AG04450 (cell line): ENCODE data around the gene SERINC2. TPM values are rescaled to one million over a fixed set of nuclear protein-coding genes. Genes with fewer than 3 reads are reported as not detected.
"Not testable (repeated sequence)": the region's sequence is repeated elsewhere in the genome, so short reads cannot be mapped to it uniquely, and the experiment has no call there.

Source experiments
- CTCF ChIA-PET: fragments of 300-600, 350-600 bp; formaldehyde crosslinking; extraction: SDS; loops from one replicate; lab custom pipeline; 2022; ENCODE audit warnings: antibody characterized with exemption, inconsistent platforms; lab: Charles Lee
- POLR2A ChIA-PET: fragments of 350-600 bp; formaldehyde crosslinking; extraction: SDS; loops from one replicate; lab custom pipeline; 2021; ENCODE audit warnings: antibody characterized with exemption, inconsistent platforms; lab: Yijun Ruan, JAX
- DNase-seq: peaks from one replicate; pipeline ENCODE4 v3.0.0-alpha.2; 2011; ENCODE audit warnings: low read depth, low spot score
- H3K27ac ChIP-seq: one replicate; pipeline ENCODE4 v1.5.1; 2012; ENCODE audit warnings: low read depth, low read length, control low read depth
- H3K27me3 ChIP-seq: one replicate; pipeline ENCODE4 v1.6.0; 2012; ENCODE audit warnings: low read length; ENCODE audit not compliant: control insufficient read depth, insufficient read depth
- H3K4me3 ChIP-seq: 2 replicates; pipeline ENCODE4 v1.5.1; 2011; ENCODE audit warnings: mild to moderate bottlenecking, low read depth, low read length, control low read depth
- H3K9me3 ChIP-seq: 2 replicates; pipeline ENCODE4 v1.5.1; 2012; ENCODE audit warnings: low read length; ENCODE audit not compliant: control insufficient read depth, insufficient read depth
- polyA plus RNA-seq: library from polyadenylated mRNA; depleted of rRNA; stranded (reverse); fragments of >200 nt; gene quantifications from 2 replicates; pipeline ENCODE4 v1.2.3, GENCODE V29; 2011
- TF ChIP-seq, protein P1 (sequence below): IDR thresholded peaks from 2 replicates; pipeline ENCODE4 v1.5.1; 2011; ENCODE audit warnings: low read depth, low read length, control low read depth, inconsistent platforms

SERINC2 gene
- polyA plus RNA-seq, 1 experiment = 46.0 TPM

GRCh38 chr1:31458287-31458896 lies 45.4 kb downstream of the SERINC2 start:
- no peak for DNase-seq
- H3K27ac ChIP-seq = no peak overlapping the region
- H3K27me3 ChIP-seq = peaks cover 28% of the 10 kb centered on the region
- no peak overlapping the region for H3K4me3 ChIP-seq
- ChIA-PET POLR2A (no interaction called here), CTCF (no interaction called here)
- TF ChIP-seq, protein P1, sequence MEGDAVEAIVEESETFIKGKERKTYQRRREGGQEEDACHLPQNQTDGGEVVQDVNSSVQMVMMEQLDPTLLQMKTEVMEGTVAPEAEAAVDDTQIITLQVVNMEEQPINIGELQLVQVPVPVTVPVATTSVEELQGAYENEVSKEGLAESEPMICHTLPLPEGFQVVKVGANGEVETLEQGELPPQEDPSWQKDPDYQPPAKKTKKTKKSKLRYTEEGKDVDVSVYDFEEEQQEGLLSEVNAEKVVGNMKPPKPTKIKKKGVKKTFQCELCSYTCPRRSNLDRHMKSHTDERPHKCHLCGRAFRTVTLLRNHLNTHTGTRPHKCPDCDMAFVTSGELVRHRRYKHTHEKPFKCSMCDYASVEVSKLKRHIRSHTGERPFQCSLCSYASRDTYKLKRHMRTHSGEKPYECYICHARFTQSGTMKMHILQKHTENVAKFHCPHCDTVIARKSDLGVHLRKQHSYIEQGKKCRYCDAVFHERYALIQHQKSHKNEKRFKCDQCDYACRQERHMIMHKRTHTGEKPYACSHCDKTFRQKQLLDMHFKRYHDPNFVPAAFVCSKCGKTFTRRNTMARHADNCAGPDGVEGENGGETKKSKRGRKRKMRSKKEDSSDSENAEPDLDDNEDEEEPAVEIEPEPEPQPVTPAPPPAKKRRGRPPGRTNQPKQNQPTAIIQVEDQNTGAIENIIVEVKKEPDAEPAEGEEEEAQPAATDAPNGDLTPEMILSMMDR = no peak
- peaks cover 20% of the 10 kb centered on the region for H3K9me3 ChIP-seq

DNA sequence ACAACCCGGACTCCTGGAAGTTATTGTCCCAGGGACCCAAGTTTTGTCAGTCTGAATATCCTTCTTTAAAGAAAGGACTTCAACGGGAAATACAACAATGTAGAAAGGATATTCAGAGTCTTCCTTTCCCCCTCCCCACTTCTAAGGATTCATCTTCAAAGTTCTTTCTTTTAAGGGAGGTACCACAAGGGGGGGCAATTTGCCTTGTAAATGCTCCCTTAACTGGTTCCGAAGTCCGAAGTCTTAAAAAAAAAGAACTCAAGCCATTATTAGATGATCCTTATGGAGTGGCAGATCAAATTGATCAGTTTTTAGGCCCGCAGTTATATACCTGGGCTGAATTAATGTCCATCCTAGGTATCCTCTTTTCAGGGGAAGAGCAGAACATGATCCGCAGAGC lies 47.0 kb downstream of the SERINC2 start:
- H3K27me3 ChIP-seq = peaks cover 28% of the 10 kb centered on the region

DNA sequence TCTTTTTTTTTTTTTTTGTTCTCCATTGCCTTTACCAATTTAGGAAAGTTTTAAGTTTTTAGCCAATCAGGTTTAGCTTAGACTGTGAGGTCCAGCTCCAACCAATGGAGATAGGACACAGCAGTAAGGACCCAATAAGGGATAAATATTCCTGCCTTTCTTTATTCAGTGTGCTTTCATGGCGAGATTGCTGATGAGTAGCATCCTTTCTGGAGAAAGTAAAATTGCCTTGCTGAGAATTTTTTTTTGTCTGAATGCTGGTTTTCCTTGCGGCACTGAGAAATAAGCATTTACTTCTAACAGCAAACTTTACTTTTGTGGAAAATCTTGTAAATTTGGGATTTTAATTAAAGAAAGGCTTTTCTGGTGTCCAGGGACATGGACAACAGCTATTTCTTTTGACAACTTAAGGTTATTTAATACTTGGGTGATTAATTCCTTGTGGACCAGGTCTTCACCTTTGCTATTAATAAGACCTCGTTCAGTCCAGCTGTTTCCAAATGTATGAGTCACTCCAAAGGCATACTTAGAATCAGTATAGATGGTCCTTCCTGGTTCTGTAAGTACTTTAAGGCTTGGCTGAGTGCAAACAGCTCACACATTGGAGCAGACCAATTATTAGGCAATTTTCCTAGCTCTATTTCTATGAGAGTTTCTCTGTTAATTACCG lies 54.1 kb downstream of the SERINC2 start:
- DNase-seq = no peak
- Histone ChIP-seq H3K27me3 (peaks cover 20% of the 10 kb centered on the region), H3K27ac (no peak overlapping the region), H3K4me3 (no peak overlapping the region), H3K9me3 (peaks cover 4% of the 10 kb centered on the region; the same call in 1 of the 2 replicates)
- POLR2A ChIA-PET = no interaction called here
- TF ChIP-seq, protein P1 = no peak
- CTCF ChIA-PET = interaction anchor here (0.7 to 1.1 kb wide), 2 partner anchors 82 to 231 kb away, joined by 3 to 4 read pairs; no protein-coding TSS in a partner anchor

More for the DNA sequence above, 47.0 kb downstream of the SERINC2 start:
- Histone ChIP-seq H3K27ac (no peak overlapping the region), H3K4me3 (no peak overlapping the region), H3K9me3 (peaks cover 17% of the 10 kb centered on the region)
- no peak for DNase-seq
- TF ChIP-seq, protein P1 = peak; percentile 42
- POLR2A ChIA-PET = no interaction called here
- CTCF ChIA-PET = interaction anchor here (0.5 to 3.7 kb wide), 2 partner anchors 89 to 90 kb away, joined by 3 to 19 read pairs; no protein-coding TSS in a partner anchor

DNA sequence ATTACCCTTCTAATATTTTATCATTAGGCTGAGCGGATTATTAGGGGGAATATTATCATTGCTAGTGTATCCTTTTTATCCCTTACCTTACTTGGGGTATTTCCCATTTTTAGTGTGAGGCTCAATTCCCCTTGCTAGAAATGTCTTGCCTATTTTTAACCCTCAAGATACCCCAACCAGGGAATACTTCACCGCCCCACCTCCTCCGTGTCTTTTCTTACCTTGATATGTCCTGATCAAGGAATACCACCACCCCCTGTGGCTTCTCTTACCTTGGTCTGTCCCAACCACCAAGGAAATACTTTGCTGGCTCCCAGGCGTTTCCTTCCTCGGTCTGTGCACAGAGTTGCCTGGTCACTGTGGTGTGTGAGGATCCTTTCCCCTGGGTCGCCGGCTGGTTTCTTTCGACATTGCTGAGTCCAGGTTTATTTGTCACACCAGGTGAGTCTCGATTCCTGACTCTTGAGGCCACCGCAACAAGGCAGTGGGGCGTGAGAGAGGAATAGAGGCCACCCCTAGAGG lies 57.8 kb downstream of the SERINC2 start:
- Histone ChIP-seq H3K27me3 (peaks cover 19% of the 10 kb centered on the region), H3K4me3 (no peak overlapping the region), H3K27ac (no peak overlapping the region), H3K9me3 (peaks cover 4% of the 10 kb centered on the region; the same call in 1 of the 2 replicates)
- TF ChIP-seq, protein P1 = no peak
- DNase-seq = no peak
- POLR2A ChIA-PET = no interaction called here
- CTCF ChIA-PET = no interaction called here

DNA sequence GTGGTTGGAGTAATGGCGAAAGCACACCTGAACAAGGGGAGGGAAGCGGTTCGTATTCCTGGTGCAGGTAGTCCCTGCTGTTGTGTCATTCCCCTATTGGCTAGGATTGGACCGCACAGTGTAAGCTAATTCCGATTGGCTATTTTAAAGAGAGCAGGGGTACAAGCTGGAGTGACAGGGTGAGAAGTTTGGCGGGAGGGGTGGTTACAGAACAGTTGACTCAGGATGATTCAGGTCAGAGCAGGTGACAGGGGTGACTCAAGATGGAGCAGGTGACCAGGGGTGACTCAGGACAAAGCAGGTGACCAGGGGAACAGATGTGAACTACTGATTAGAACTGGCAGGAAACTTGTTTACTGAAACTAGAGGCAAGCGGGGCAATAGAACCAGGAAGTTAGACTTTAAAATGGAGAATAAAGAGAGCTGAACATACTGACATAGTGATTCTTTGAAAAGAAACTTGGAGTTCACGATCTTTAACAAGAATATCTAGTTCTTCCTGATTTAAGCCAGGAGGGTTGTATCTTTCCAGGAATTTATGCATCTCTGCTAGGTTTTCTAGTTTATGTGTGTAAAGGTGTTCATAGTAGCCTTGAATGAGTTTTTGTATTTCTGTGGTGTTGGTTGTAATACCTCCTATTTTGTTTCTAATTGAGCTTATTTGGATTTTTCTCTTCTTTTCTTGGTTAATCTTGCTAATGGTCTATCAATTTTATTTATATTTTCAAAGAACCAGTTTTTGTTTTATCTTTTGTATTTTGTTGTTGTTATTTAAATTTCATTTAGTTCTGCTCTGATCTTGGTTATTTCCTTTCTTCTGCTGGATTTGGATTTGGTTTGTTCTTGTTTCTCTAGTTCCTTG lies 58.7 kb downstream of the SERINC2 start:
- H3K4me3 ChIP-seq, CTCF ChIA-PET, H3K9me3 ChIP-seq, POLR2A ChIA-PET, H3K27ac ChIP-seq, DNase-seq: not testable (repeated sequence)
- H3K27me3 ChIP-seq = peaks cover 19% of the 10 kb centered on the region

DNA sequence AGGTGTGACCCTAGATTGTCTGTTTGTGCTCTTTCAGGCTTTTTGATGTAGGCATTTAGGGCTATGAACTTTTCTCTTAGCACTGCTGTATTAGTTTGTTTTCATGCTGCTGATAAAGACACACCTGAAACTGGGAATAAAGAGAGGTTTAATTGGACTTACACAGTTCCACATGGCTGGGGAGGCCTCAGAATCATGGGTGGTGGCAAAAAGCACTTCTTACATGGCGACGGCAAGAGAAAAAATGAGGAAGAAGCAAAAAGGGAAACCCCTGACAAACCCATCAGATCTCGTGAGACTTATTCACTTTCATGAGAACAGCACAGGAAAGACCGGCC lies 59.3 kb downstream of the SERINC2 start:
- H3K9me3 ChIP-seq, H3K27ac ChIP-seq, H3K4me3 ChIP-seq, DNase-seq, POLR2A ChIA-PET: not testable (repeated sequence)
- CTCF ChIA-PET = interaction anchor here (1.6 kb wide), 1 partner anchor 10 kb away, joined by 5 read pairs; no protein-coding TSS in a partner anchor
- peaks cover 21% of the 10 kb centered on the region for H3K27me3 ChIP-seq

DNA sequence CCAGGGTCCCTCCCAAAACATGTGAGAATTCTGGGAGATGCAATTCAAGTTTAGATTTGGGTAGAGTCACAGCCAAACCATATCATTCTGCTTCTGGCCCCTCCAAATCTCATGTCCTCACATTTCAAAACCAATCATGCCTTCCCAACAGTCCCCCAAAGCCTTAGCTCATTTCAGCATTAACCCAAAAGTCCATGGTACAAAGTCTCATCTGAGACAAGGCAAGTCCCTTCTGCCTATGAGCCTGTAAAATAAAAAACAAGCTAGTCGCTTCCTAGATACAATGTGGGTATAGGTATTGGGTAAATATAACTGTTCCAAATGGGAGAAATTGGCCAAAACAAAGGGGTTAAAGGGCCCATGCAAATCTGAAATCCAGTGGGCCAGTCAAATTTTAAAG lies 59.7 kb downstream of the SERINC2 start:
- H3K4me3 ChIP-seq, H3K27ac ChIP-seq, POLR2A ChIA-PET, DNase-seq, H3K9me3 ChIP-seq: not testable (repeated sequence)
- H3K27me3 ChIP-seq = peaks cover 21% of the 10 kb centered on the region
- CTCF ChIA-PET = interaction anchor here (0.9 to 1.6 kb wide), 2 partner anchors 10 to 76 kb away, joined by 3 to 5 read pairs; no protein-coding TSS in a partner anchor
